OCI-LY1 (cell line): Measurements from ENCODE around the gene CACUL1.

Experiments used
- H2AFZ ChIP-seq: fragments of 200-600 bp; sonication (generic), shearing (Covaris generic); 2 replicates; pipeline ENCODE4 v1.6.0; 2014; ENCODE audit warnings: antibody characterized with exemption, mild to moderate bottlenecking, low read length
- H3F3A ChIP-seq: fragments of 200-600 bp; sonication (generic), shearing (Covaris generic); 2 replicates; pipeline ENCODE4 v1.6.0; 2014; ENCODE audit warnings: mild to moderate bottlenecking, antibody characterized with exemption, low read length, moderate library complexity; ENCODE audit not compliant: insufficient read depth
- H3K27ac ChIP-seq: fragments of 200-600 bp; sonication (generic); 2 replicates; pipeline ENCODE4 v1.5.1; 2014; ENCODE audit warnings: low read length, mixed run types, mild to moderate bottlenecking, low read depth; ENCODE audit not compliant: poor library complexity, severe bottlenecking
- H3K27me3 ChIP-seq: fragments of 200-600 bp; sonication (generic); 2 replicates; pipeline ENCODE4 v1.6.0; 2014; ENCODE audit warnings: antibody characterized with exemption, mild to moderate bottlenecking, low read length, moderate library complexity; ENCODE audit not compliant: insufficient read depth
- H3K36me3 ChIP-seq: fragments of 200-600 bp; sonication (generic); 2 replicates; pipeline ENCODE4 v1.6.1; 2014; ENCODE audit warnings: mild to moderate bottlenecking, antibody characterized with exemption, low read length, moderate library complexity, mixed read lengths; ENCODE audit not compliant: insufficient read depth
- H3K4me1 ChIP-seq: fragments of 200-600 bp; sonication (generic); 2 replicates; pipeline ENCODE4 v1.5.1; 2014; ENCODE audit warnings: mild to moderate bottlenecking, low read length, moderate library complexity; ENCODE audit not compliant: insufficient read depth, severe bottlenecking
- H3K4me2 ChIP-seq: fragments of 200-600 bp; sonication (generic), shearing (Covaris generic); 2 replicates; pipeline ENCODE4 v1.6.1; 2014; ENCODE audit warnings: low read length
- H3K4me3 ChIP-seq: fragments of 200-600 bp; sonication (generic); 2 replicates; pipeline ENCODE4 v1.5.1; 2014; ENCODE audit warnings: low read length, low read depth, mild to moderate bottlenecking, mixed read lengths; ENCODE audit not compliant: poor library complexity, severe bottlenecking
- H3K79me2 ChIP-seq: fragments of 200-600 bp; shearing (Covaris generic); 2 replicates; pipeline ENCODE4 v1.6.1; 2016; ENCODE audit warnings: mixed run types, low read length, mixed read lengths; ENCODE audit not compliant: insufficient read depth
- H3K9ac ChIP-seq: fragments of 200-600 bp; sonication (generic), shearing (Covaris generic); 2 replicates; pipeline ENCODE4 v1.6.1; 2014; ENCODE audit warnings: mild to moderate bottlenecking, low read length, mixed read lengths
- H3K9me2 ChIP-seq: fragments of 200-600 bp; sonication (generic), shearing (Covaris generic); 2 replicates; pipeline ENCODE4 v1.6.1; 2014; ENCODE audit warnings: low read depth, mild to moderate bottlenecking, low read length, mixed read lengths
- H3K9me3 ChIP-seq: fragments of 200-600 bp; shearing (Covaris generic); 2 replicates; pipeline ENCODE4 v1.6.1; 2014; ENCODE audit warnings: low read length, mixed read lengths
- H4K20me1 ChIP-seq: fragments of 200-600 bp; sonication (generic), shearing (Covaris generic); 2 replicates; pipeline ENCODE4 v1.6.0; 2016; ENCODE audit warnings: mild to moderate bottlenecking, low read length; ENCODE audit not compliant: insufficient read depth
- EZH2 ChIP-seq: fragments of 200-600 bp; sonication (generic), shearing (Covaris generic); IDR thresholded peaks from 2 replicates; pipeline ENCODE4 v1.8.0; 2017; ENCODE audit warnings: borderline replicate concordance, mixed run types, mild to moderate bottlenecking, antibody characterized with exemption, low read length, moderate library complexity, mixed read lengths
- TF ChIP-seq, protein P1 (sequence below): fragments of 200-600 bp; sonication (generic), shearing (Covaris generic); IDR thresholded peaks from 2 replicates; pipeline ENCODE4 v1.5.1; 2017; ENCODE audit warnings: mild to moderate bottlenecking, antibody characterized with exemption, low read length, moderate library complexity, mixed read lengths

Gene CACUL1

DNA sequence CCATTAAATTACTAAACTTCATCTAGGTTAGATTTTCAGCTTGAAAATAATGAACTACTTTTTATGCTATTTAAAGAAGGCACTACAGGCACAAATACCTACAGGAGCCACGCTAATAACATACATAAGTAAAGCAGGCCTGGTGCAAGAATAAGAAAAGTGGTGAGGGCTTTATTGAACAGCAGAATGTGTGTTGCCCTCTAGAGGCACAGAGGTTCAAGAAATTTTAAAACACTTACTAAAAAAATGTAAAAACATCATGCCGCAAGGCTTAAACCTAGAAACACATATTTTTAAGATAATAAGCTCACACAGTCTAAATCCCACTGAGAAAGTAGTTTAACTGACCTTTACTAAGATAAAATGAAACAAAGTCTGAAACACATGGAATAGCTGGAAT is 20.3 kb downstream of the CACUL1 start:
- peaks cover 88% of the 10 kb centered on the region for H3K4me1 ChIP-seq
- peaks cover 85% of the 10 kb centered on the region for H3K79me2 ChIP-seq
- H3K36me3 ChIP-seq, result no peaks in the 10 kb centered on the region
- H3K9ac ChIP-seq, result no peak overlapping the region
- H3K27me3 ChIP-seq, result no peaks in the 10 kb centered on the region
- no peaks in the 10 kb centered on the region for H3K9me3 ChIP-seq
- TF ChIP-seq, protein P1, sequence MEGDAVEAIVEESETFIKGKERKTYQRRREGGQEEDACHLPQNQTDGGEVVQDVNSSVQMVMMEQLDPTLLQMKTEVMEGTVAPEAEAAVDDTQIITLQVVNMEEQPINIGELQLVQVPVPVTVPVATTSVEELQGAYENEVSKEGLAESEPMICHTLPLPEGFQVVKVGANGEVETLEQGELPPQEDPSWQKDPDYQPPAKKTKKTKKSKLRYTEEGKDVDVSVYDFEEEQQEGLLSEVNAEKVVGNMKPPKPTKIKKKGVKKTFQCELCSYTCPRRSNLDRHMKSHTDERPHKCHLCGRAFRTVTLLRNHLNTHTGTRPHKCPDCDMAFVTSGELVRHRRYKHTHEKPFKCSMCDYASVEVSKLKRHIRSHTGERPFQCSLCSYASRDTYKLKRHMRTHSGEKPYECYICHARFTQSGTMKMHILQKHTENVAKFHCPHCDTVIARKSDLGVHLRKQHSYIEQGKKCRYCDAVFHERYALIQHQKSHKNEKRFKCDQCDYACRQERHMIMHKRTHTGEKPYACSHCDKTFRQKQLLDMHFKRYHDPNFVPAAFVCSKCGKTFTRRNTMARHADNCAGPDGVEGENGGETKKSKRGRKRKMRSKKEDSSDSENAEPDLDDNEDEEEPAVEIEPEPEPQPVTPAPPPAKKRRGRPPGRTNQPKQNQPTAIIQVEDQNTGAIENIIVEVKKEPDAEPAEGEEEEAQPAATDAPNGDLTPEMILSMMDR, result peak; percentile 44; the same call in 1 of the 2 replicates
- TF ChIP-seq EZH2, result no peak
- H3K4me2 ChIP-seq, result no peak overlapping the region
- H3K9me2 ChIP-seq, result no peaks in the 10 kb centered on the region
- H4K20me1 ChIP-seq, result no peaks in the 10 kb centered on the region
- H3K4me3 ChIP-seq, result no peak overlapping the region
- H2AFZ ChIP-seq, result no peak overlapping the region
- no peaks in the 10 kb centered on the region for H3F3A ChIP-seq
- no peak overlapping the region for H3K27ac ChIP-seq

DNA sequence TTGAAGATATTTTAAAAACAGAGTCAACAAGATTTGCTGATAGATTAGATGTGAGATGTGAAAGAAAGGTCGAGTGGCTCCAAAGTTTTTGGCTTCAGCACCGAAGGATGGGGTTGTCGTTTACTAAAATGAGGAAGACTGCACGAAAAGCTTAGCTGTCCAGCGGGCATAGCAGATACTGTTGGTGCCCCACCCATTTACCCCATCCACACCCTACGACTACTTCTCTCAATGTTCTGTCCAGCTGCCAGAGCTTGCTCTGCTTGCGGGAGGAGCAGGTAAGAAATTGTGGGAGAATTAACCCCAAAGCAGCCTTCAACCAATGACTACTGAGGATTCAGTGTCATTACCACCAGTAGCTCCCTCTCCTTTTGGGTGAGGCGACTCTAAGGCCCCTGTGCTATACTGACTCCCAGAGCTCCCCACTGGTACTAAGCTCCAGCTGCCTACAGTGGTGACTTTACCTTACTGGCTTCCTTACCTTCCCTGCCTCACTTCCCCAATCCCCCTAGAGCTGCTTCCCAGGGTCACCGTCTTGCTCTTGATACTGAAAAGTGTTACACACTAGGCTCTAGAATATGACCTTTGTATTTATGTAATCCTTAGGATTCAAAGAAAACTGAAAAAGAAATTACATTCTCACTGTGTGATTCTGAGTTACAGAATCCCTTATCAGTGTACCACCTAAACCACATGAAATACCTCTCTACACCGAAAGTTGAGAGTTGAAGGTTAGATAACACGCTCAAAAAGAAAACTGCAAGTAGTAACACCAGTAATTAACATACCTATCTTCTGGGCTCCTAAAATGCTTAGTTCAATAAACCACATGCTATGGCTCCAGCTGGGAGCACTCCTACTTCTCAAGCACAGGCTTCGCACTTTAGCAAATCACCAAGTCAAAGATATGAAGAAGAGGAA is 22.3 kb downstream of the CACUL1 start:
- Histone ChIP-seq H3K4me2 (no peak overlapping the region), H3K9me2 (no peaks in the 10 kb centered on the region), H3K27me3 (no peaks in the 10 kb centered on the region), H2AFZ (no peak overlapping the region), H3K4me1 (peaks cover 74% of the 10 kb centered on the region), H3K27ac (no peak overlapping the region), H3K9ac (no peak overlapping the region), H3K36me3 (peaks cover 5% of the 10 kb centered on the region; the same call in 1 of the 2 replicates), H3K79me2 (peaks cover 75% of the 10 kb centered on the region), H3F3A (no peaks in the 10 kb centered on the region), H3K4me3 (no peak overlapping the region), H3K9me3 (no peaks in the 10 kb centered on the region), H4K20me1 (no peaks in the 10 kb centered on the region)
- no peak for TF ChIP-seq EZH2
- TF ChIP-seq, protein P1, result no peak

DNA sequence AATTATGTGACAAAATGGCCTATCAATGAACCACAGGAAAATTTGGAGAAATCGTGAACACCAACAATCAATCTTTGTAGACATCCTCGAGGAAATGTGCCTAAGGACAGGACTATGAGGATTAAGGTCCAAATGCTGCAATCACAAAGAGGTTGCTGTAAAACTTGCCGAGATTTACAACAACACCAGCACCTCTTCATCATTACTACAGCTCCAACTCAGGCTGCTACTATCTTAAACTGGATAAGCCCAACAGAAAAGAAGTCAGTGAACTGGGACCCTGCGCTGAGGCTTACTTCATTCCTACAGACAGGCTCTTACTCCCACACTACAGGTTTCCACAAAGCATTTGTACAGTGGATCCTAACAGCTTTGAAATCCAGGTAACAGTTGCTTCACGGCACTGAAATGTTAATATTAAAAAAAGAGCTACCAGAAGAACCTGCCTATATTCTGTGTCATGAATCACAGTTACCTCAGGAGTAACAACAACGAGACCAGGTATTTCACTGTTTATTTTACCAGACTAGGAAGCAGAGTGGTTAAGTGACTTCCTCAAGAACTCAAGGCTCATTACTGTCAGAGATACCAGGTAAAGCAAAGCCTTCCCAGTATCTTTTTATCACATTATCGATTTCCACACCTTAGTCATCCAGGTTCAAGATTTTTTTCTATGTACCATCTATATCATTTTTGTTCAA is 23.9 kb downstream of the CACUL1 start:
- H3K9me2 ChIP-seq, result no peaks in the 10 kb centered on the region
- H4K20me1 ChIP-seq, result no peaks in the 10 kb centered on the region
- H3K36me3 ChIP-seq, result peaks cover 6% of the 10 kb centered on the region; the same call in 1 of the 2 replicates
- H3K27ac ChIP-seq, result peak overlapping the region; percentile 81
- H3K4me2 ChIP-seq, result peak overlapping the region; percentile 44; the same call in 1 of the 2 replicates
- H3K79me2 ChIP-seq, result peaks cover 59% of the 10 kb centered on the region
- H2AFZ ChIP-seq, result no peak overlapping the region
- TF ChIP-seq, protein P1, result no peak
- no peak for TF ChIP-seq EZH2
- H3K4me1 ChIP-seq, result peaks cover 60% of the 10 kb centered on the region
- no peaks in the 10 kb centered on the region for H3F3A ChIP-seq
- no peak overlapping the region for H3K4me3 ChIP-seq
- H3K9ac ChIP-seq, result peak overlapping the region; percentile 26; the same call in 1 of the 2 replicates
- H3K27me3 ChIP-seq, result no peaks in the 10 kb centered on the region
- no peaks in the 10 kb centered on the region for H3K9me3 ChIP-seq
